GM12874 (cell line): Measurements from ENCODE around the gene CNN2.

Experiments
- CTCF ChIP-seq: IDR thresholded peaks from 2 replicates; pipeline ENCODE4 v1.5.1; 2011; ENCODE audit warnings: low read depth, mild to moderate bottlenecking, control low read depth, low read length, moderate library complexity; ENCODE audit not compliant: insufficient read depth

CNN2 gene

DNA sequence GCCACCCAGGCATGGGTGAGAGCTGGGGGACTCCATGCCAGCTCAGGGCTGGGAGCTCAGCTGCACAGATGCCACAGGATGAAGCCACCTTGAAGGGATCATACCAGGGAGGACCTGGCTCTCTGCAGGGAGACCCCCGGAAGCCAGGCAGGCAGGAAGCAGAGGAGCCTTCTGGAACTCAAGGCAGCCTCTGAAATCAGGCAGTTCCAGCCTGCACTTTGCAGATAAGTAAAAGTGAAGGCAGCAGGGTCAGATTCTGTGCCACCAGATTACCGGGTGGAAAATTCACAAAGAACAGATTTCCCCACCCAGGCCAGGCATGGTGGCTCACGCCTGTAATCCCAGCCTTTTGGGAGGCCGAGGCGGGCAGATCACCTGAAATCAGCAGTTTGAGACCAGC, 8.0 kb upstream of the CNN2 start:
- TF ChIP-seq CTCF: no peak

DNA sequence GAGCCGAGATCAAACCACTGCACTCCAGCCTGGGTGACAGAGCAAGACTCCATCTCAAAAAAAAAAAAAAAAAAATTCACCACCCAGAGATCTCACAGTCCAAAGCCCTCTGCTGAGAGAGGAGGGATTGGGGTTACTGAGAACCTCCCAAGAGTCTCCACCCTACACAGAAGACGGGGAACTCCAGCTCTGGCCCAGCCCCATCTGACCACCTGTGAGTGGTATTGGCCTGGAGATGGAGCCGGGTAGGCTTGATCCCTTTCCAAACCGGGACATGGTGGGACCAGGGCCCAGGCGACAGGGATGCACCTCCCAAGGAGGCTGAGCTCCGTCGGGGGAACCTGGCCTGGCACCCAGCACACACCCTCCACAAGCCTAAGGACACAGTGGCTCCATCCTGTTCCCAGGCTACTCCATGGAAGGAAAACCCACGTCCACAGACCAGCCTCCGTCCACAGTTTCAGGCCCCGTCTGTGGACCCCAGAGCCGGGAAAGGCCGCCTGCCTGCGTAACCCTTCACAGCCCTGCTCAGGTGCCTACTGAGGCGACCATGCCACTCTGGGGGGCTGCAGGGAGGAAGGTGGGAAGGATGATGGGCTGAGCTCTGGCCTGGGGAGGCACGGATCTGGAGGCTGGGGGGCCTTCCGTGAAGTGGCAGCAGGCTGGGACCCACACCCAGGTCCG, 7.3 kb upstream of the CNN2 start:
- no peak for TF ChIP-seq CTCF

- no peak for TF ChIP-seq CTCF
Observed at GRCh38 chr19:1019616-1019961, 6.8 kb upstream of the CNN2 start.

DNA sequence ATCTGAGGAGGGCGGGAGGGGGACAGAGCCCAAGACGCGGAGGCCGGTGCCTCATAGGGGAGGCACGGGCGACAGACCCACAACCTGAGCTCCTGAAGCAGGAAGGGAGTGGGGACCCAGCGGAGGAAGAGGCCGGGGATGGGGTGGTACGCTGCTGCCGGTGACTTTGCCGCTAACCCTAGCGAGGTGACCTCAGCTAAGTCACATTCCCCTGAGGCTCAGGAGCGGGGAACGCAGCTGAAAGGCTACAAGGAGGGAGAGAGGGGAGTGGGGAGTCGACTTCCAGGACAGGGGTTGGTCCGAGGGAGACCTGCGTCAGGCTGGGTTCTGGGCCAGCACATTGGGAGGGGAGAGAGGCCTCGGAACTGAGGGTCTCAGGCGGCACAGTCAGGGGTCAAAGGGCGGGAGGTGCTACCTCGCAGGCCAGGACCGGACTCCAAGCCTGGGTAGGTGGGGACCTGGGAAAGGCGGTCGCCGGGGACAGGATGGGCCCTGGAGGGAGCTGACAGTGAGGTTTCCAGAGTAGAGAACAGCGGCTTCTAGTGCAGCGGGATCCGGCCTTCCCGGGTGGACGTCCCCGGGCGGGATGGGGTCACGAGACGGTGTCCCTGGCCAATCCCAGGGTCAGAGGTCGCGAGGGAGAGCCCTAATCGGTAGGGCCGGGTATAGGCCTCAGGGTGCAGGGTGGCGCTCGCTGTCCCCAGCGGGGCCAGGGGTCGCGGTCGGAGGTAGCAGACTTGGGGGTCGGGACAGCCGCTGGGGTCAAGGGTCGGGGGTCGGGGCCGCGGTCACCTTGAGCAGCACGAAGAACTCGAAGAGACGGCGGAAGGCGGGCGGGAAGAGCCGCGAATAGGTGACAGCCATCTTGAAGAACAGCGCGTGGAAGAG, 6.2 kb upstream of the CNN2 start:
- TF ChIP-seq CTCF: no peak

- TF ChIP-seq CTCF: no peak
Observed at GRCh38 chr19:1020868-1021425, 5.5 kb upstream of the CNN2 start, which contains the start of gene TMEM259. Gene TMEM259 (minus strand): TSS chr19:1021123. CDS start chr19:1020996, 127 bp downstream.

DNA sequence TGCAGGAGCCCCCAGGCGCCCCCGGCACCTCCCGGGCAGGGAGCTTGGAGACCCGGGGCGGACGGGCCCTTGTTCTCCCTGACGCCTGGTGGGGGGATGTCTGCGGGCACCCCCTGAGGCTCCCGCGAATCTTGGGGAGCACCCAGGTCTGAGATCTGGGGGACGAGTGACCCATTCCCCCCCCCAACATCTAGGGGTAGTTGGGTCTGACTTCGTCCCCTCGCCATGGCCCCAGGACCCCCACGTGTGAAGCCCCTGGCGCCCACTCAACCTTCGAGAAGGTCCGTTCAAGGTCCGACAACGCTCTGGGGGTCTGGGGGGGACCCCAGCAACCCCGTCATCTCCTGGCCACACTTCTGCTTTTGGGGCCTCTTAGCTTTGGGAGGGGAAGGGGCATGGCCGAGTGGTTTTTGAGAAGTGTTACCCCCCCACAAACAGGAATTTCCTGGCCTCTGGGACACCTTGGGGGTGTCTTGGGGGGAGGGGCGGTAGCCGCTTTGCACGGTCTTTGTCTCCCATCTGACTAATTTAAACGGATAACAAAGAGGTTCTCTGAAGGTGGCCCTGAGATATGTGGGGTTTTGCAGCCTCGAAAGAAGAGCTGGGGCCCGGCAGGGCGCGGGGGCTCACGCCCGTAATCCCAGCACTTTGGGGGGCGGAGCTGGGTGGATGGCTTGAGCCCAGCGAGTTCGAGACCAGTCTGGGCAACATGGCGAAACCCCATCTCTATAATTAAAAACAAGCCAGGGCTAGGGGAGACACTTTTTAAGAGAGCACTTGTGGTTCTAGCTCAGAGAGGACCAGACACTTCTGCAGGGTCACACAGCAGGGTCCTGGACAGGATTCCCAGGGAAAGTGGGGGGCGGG, 608 bp downstream of the CNN2 start:
- TF ChIP-seq CTCF: no peak
